GM12874 (cell line): ENCODE measurements around the gene ZNF681.

ENCODE experiments used
- CTCF ChIP-seq: IDR thresholded peaks from 2 replicates; pipeline ENCODE4 v1.5.1; 2011; ENCODE audit warnings: low read depth, mild to moderate bottlenecking, control low read depth, low read length, moderate library complexity; ENCODE audit not compliant: insufficient read depth

ZNF681 gene

GRCh38 chr19:23699521-23699860, 59.2 kb downstream of the ZNF681 start:
- no peak for TF ChIP-seq CTCF

- no peak for TF ChIP-seq CTCF
Measured at GRCh38 chr19:23698711-23699520, 59.8 kb downstream of the ZNF681 start.
